ENCODE measurements around the gene DENND6B. TPM values are rescaled to one million over a fixed set of nuclear protein-coding genes. Genes with fewer than 3 reads are reported as not detected.

DENND6B gene
- total RNA-seq (2022): 4.0 and 5.5 TPM in 2 replicates
- Bru-seq, nascent RNA: percentile 39 among the genes with signal in this experiment
- BruChase-seq, experiment 1, labeled RNA remaining after a 6-hour chase: percentile 48 among the genes with signal in this experiment
- BruChase-seq, experiment 2, labeled RNA remaining after a 2-hour chase: percentile 38 among the genes with signal in this experiment
- long read RNA-seq, full-length matches to known transcripts: 2 of 6 reads
- long read RNA-seq, partial matches to known transcripts: 0 of 6 reads
- long read RNA-seq, other reads (novel, unspliced or antisense): 4 of 6 reads

DNA sequence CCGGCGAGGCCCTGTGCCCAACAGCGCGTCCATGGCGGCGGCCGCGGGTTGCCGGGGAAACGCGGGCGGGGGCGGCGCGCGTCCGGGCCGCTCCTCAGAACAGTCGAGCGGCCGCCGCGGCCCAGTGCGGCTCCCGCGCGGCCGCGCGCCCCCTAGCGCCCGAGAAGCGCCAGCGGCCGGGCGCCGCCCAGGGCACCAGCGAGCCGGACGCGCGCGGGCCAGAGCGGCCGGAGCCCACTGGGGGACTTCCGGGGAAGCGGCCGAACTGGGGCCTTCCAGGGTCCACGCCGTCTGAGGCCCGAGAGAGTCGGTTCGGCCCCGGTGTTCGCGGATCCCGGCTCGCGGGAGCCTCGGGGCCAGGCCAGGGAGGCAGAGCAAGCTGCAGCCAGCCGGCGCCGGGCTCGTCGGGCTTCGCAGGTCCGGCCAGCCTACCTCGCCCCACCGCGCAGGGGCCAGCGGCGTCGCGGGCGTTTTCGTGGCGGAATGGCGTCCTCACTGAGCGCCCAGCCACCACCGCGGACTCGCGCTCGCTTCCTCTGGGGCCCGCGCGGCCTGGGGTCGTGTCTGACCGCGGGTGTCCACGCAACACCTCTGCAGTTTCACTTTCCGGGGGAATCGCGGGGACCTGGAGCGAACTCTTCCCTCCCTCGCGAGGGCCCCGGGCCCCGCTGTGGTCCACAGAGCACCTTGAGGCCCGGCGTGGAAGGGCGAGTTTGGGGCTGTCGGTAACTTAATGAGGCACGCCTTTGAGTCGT, at the start of gene DENND6B:
Gene DENND6B (minus strand): TSS at position 57 of the 755 bp plus-strand sequence. CDS start 24 bp downstream, at position 33.
- Mint-ChIP-seq H3K36me3 (ENCODE audit: insufficient read depth, unreplicated experiment) (no peaks in the 10 kb centered on the region), H3K4me1 (ENCODE audit: insufficient read depth, unreplicated experiment) (peaks cover 18% of the 10 kb centered on the region), H3K9me3 (ENCODE audit: unreplicated experiment) (no peaks in the 10 kb centered on the region), H3K4me3 (ENCODE audit: unreplicated experiment) (peak within 1 kb of the TSS; percentile 84), H3K27ac (ENCODE audit: low read depth, unreplicated experiment) (peak within 1 kb of the TSS; percentile 49), H3K27me3 (ENCODE audit: insufficient read depth, unreplicated experiment) (no peaks in the 10 kb centered on the region)
- TF ChIP-seq CTCF (IDR thresholded peaks at IDR 0.05; ENCODE audit: unreplicated experiment): peak; percentile 42
- ChIA-PET CTCF (interaction anchor here (0.7 to 4.5 kb wide), 13 partner anchors 11 to 144 kb away, joined by 3 to 38 read pairs (median 4); partner anchors contain the start of genes HDAC10, MAPK11 and PLXNB2), POLR2A (interaction anchor here (0.6 to 6.0 kb wide), 12 partner anchors 12 to 403 kb away, joined by 3 to 60 read pairs (median 4); partner anchors contain the start of genes HDAC10, MAPK12, PLXNB2 and TUBGCP6)
- intact Hi-C loops (cut with micrococcal nuclease): loop anchor here (2.0 kb wide), 2 partner anchors 44 to 52 kb away; no protein-coding TSS in a partner anchor
- BruUV-seq (replicated peaks): TSS peak; percentile 77
- DNase-seq (ENCODE audit: unreplicated experiment): peak; percentile 68

- POLR2A ChIA-PET: interaction anchor here (0.7 kb wide), 1 partner anchor 160 kb away, joined by 3 read pairs; no protein-coding TSS in a partner anchor
- H3K4me3 Mint-ChIP-seq (ENCODE audit: unreplicated experiment): no peak overlapping the region
- no peak overlapping the region for H3K27ac Mint-ChIP-seq (ENCODE audit: low read depth, unreplicated experiment)
- H3K27me3 Mint-ChIP-seq (ENCODE audit: insufficient read depth, unreplicated experiment): no peaks in the 10 kb centered on the region
- H3K4me1 Mint-ChIP-seq (ENCODE audit: insufficient read depth, unreplicated experiment): no peaks in the 10 kb centered on the region
- no peaks in the 10 kb centered on the region for H3K9me3 Mint-ChIP-seq (ENCODE audit: unreplicated experiment)
- peaks cover 93% of the 10 kb centered on the region for H3K36me3 Mint-ChIP-seq (ENCODE audit: insufficient read depth, unreplicated experiment)
- TF ChIP-seq CTCF (IDR thresholded peaks at IDR 0.05; ENCODE audit: unreplicated experiment): no peak
- no peak for DNase-seq (ENCODE audit: unreplicated experiment)
- intact Hi-C loops (cut with micrococcal nuclease): no loop called here
- BruUV-seq (replicated peaks): no TSS peak
- CTCF ChIA-PET: no interaction called here
These were observed 49.4 kb upstream of the DENND6B start for GRCh38 chr22:50376085-50376651.

DNA sequence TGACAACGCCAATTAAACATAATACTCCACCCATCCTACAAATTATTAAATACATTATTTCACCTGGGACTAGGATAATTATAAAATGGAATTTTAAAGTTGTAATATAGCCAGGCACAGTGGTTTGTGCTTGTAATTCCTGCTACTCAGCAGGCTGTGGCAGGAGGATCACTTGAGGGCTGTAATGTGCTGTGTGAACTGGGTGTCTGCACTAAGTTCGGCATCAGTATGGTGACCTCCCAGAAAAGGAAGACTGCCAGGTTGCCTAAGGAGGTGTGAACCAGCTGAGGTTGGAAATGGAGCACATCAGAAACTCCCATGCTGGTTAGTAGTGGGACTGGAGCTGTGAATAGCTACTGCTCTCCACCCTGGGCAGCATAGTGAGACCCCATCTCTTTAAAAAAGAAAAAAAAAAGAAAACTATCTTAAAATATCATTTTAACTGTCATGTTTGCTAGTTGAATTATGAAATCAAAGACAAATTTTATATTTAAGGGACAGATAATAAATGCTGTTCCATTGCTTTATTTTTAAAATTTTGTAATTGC, 44.4 kb upstream of the DENND6B start:
- Mint-ChIP-seq H3K4me1 (ENCODE audit: insufficient read depth, unreplicated experiment) (no peaks in the 10 kb centered on the region), H3K36me3 (ENCODE audit: insufficient read depth, unreplicated experiment) (peaks cover 56% of the 10 kb centered on the region), H3K27me3 (ENCODE audit: insufficient read depth, unreplicated experiment) (no peaks in the 10 kb centered on the region), H3K9me3 (ENCODE audit: unreplicated experiment) (no peaks in the 10 kb centered on the region), H3K27ac (ENCODE audit: low read depth, unreplicated experiment) (no peak overlapping the region), H3K4me3 (ENCODE audit: unreplicated experiment) (no peak overlapping the region)
- no peak for TF ChIP-seq CTCF (IDR thresholded peaks at IDR 0.05; ENCODE audit: unreplicated experiment)
- no peak for DNase-seq (ENCODE audit: unreplicated experiment)
- ChIA-PET POLR2A (no interaction called here), CTCF (interaction anchor here (0.7 to 0.9 kb wide), 2 partner anchors 119 to 187 kb away, joined by 3 read pairs; no protein-coding TSS in a partner anchor)
- BruUV-seq (replicated peaks): no TSS peak
- intact Hi-C loops (cut with micrococcal nuclease): no loop called here
